ENCODE data around the gene SMIM1.
"Not testable (repeated sequence)": the region's sequence is repeated elsewhere in the genome, so short reads cannot be mapped to it uniquely, and the experiment has no call there.

SMIM1 gene

GRCh38 chr1:3799976-3800685 lies 27.6 kb downstream of the SMIM1 start:
- DNase-seq = no peak

DNA sequence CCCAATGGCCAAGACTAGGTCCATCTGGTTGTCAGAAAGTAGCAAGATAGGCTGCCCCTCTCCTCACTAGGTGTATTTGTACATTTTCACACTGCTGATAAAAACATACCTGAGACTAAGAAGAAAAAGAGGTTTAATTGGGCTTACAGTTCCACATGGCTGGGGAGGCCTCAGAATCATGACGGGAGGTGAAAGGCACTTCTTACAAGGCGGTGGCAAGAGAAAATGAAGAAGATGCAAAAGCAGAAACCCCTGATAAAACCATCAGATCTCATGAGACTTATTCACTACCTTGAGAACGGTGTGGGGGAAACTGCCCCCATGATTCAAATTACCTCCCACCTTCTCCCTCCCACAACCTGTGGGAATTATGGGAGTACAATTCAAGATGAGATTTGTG lies 28.2 kb downstream of the SMIM1 start:
- DNase-seq = peak; percentile 26

GRCh38 chr1:3803905-3804626 lies 31.5 kb downstream of the SMIM1 start:
- no peak for DNase-seq

- DNase-seq = not testable (repeated sequence)
Observed at GRCh38 chr1:3804627-3804944, 32.0 kb downstream of the SMIM1 start.

DNA sequence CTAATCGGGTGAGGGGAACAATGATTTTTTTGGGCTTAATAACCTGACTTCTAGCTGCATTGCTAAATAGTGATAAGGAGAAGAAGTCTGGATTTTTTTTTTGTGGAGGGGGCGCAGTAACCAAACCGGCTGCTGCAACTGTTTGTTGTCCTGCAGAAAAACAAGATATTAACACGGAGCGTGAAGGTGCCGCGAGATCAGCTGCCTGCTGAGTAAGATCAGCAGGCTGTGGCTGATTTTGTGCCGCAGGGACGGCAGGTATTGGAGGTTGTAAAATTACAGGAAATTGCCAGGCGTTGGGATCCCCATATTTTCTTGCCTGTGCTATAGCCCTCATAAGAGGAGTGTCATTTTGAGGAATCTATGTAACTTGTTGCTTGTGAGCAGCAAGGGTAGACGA lies 32.5 kb downstream of the SMIM1 start:
- no peak for DNase-seq

- DNase-seq = no peak
Observed at GRCh38 chr1:3807769-3808168, 35.2 kb downstream of the SMIM1 start.

- DNase-seq = no peak
Observed at GRCh38 chr1:3809680-3810079, 37.1 kb downstream of the SMIM1 start.

DNA sequence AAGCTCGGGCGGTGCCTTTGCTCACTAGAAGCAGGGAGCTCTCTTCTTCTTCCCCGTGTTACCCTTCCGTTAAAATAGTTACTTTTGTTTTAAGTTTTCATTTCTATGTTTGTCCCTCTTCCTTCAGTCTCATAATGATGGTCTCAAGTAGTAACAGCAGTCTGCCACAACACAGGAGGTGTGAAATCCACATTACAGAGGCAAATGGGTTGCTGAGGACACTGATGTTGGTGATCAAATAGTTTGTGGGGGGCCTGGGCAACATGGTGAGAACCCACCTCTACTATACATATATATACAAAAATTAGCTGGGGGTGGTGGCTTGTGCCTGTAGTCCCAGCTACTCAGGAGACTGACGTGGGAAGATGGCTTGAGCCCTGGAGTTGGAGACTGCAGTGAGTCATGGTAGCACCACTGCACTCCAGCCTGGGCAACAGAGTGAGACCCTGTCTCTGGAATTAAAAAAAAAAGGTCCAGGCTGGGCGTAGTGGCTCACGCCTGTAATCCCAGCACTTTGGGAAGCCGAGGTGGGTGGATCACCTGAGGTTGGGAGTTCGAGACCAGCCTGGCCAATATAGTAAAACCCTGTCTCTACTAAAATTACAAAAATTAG lies 37.7 kb downstream of the SMIM1 start:
- DNase-seq = not testable (repeated sequence)

- no peak for DNase-seq
Observed at GRCh38 chr1:3811595-3811911, 39.0 kb downstream of the SMIM1 start.

GRCh38 chr1:3814065-3814464 lies 41.5 kb downstream of the SMIM1 start:
- DNase-seq = no peak

GRCh38 chr1:3814771-3815561 lies 42.4 kb downstream of the SMIM1 start:
- DNase-seq = no peak

DNA sequence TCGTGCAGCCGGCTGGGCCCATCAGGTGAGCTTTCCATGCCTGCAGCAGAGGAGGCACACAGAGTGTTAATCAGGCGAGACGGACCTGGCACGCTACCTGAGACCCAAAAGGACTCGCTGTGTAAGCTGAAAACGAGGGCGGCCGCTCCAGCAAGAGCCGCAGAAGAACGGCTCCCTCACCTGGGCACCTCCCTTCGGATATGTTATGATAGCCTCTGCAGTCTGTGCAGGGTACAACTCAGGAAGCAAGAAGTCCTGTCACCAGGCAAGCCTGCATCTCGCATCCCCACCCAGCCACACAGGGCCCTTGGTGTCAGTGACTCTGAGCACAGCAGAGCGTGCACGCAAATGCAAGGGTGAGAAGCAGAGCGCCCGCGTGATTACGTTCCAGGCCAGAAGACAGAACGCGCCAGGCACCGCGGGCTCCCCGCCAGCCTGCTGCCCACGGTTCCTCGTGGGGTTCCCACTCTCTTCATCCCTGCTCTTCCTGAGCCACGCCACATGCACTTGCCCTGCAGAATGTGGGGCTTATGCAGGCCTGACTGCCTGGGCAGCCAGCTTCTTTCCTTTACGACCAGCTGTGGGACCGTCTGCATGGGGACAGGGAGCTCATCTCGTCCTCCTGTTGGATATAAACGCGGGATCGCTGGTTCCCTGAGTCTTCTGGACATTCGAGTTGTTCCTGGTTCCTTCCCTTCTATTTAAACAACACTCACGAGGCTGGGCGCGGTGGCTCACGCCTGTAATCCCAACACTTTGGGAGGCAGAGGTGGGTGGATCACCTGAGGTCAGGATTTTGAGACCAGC lies 44.0 kb downstream of the SMIM1 start:
- no peak for DNase-seq

GRCh38 chr1:3817138-3817740 lies 44.7 kb downstream of the SMIM1 start:
- DNase-seq = no peak

- DNase-seq = no peak
Observed at GRCh38 chr1:3817821-3818597, 45.5 kb downstream of the SMIM1 start.

DNA sequence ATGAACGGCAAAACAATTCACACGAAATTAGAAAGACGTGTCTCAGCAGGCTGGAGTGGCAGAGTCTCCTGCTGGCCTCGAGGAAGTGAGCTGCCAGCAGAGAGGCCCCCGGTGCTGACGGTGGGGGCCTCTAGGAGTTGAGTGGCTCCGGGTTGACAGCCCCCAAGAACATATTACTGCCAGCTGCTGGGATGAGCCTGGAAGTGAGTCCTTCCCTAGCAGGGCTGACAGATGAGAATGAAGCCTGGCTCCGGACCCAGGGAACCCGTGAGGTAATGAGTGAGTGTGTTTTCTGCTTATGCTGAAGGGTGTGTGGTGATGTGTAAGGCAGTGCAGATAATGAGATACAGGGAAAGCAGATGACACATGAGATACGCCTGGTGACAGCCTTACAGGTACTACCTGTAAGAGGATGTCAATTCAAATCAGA lies 47.2 kb downstream of the SMIM1 start:
- no peak for DNase-seq

DNA sequence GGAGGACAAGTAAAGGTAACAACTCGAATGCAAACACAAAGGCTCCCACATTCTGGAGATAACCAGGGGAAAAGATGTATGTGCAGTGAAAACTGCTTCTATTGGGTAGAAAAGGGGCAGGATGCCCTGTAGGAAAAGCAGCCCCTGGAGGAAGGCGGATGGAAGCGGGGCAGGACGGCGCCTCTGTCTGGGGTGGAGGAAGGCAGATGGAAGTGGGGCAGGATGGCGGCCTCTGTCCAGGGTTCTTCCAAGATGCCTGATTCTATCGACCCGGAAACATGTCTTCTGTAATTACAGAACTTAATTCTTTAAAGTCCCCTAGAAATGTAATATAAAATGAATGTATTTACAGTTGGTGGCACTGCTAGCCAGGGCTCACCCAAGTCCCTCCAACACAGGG lies 47.8 kb downstream of the SMIM1 start:
- no peak for DNase-seq

DNA sequence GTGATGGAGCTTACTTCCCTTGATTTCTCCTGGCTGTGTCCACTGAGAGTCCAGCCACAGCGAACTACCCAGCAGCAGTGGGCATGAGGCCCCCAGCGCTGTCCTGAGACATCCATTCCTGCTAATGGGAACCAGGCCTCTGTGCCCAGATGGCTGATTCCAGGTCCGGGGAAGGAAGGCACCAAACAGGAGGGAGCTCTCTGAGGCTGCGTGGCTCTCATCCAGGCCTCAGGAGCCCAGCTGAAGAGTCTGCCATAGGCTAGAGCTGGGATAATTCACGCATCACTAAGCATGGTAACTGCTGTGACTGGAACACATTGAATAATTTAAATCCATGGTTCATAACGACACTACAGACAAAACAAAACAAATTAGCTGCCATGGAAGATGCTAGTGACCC lies 48.5 kb downstream of the SMIM1 start:
- DNase-seq = no peak

- no peak for DNase-seq
Observed at GRCh38 chr1:3821447-3821846, 48.9 kb downstream of the SMIM1 start.

DNA sequence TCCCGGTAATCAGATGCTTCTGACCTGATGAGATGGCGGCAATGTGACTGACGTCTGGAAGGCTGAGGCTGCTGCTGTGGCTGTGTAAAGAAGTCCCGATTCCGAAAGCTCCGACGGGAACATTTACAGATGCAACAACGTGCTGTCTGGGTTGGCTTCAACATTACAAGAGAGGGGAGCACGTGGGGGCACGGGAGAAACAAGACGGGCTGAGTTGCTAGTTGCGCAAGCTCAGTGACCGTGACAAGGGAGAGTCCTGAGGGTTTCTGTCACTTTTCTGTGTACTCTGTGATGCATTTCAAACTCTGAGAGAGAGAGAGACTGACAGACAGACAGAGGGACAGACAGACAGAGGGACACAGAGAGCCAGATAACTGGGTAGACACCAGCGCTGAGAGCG lies 49.4 kb downstream of the SMIM1 start:
- no peak for DNase-seq

DNA sequence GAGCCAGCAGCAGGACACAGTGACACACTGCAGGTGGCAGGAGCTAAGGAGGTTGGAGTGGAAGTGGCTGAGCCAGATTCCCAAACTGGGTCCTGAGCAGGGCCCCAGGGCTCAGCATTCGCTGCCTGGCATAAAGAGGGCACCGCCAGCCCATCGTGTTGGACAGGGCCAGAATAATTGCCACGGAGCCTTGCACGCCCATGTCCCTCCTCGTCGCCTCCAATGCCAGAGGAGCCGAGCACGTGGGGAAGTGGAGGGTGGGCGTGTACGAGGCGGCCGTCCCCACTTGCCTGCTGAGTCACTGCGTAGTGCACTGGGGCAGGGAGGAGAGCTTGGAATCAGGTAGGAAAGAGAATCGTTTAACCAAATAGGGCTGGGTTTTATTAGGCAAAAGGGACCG lies 49.9 kb downstream of the SMIM1 start:
- DNase-seq = no peak

DNA sequence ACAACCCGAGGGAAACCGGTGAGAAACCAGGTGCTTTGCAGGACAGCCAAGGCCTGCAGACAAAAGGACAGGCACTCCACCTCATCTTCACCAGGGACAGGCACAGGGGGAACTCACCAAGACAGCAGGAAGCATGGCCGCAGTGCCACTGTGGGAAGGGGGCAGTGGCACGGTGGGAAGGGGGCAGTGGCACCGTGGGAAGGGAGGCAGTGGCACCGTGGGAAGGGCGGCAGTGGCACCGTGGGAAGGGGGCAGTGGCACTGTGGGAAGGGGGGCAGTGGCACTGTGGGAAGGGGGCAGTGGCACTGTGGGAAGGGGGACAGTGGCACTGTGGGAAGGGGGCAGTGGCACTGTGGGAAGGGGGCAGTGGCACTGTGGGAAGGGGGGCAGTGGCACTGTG lies 52.1 kb downstream of the SMIM1 start:
- DNase-seq = no peak

DNA sequence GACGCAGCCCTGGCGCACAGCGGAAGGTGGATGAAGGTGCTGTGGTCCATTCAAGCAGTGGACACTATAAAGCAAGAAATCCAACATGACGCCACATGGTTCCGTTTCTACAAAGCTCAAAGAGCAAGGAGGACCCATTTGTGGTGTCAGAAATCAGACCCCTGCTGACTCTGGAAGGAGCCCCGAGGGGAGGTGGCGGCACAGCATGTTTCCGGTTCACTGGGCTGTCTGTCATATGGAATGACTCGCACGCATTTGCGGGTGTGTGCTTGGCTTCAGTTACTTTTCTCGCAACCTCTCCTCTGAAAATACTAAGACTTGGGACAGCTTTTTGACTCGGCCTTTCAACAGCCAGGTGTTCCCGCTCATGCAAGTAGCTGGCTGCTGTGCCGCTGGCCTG lies 52.8 kb downstream of the SMIM1 start:
- DNase-seq = no peak
